Hepatocyte (in vitro differentiated cells): ENCODE results near the gene FADS3. TPM values are rescaled to one million over a fixed set of nuclear protein-coding genes. Genes with fewer than 3 reads are reported as not detected.

Experiments
- DNase-seq: peaks from one replicate; pipeline ENCODE4 v3.0.0-alpha.2; 2016; ENCODE audit warnings: low spot score
- H2AFZ ChIP-seq: fragments of 200-600 bp; sonication (generic); 2 replicates; pipeline ENCODE4 v1.6.0; 2016; ENCODE audit warnings: antibody characterized with exemption, mild to moderate bottlenecking
- H3K27ac ChIP-seq: fragments of 200-600 bp; sonication (generic); 2 replicates; pipeline ENCODE4 v1.5.1; 2016; ENCODE audit warnings: mild to moderate bottlenecking
- H3K27me3 ChIP-seq: fragments of 200-600 bp; sonication (generic); 2 replicates; pipeline ENCODE4 v1.6.1; 2016
- H3K36me3 ChIP-seq: fragments of 200-600 bp; sonication (generic); replicated peaks from 2 replicates; pipeline ENCODE4 v1.5.1; 2016; ENCODE audit warnings: low read depth; ENCODE audit not compliant: insufficient read depth
- H3K4me1 ChIP-seq: fragments of 200-600 bp; sonication (generic); 2 replicates; pipeline ENCODE4 v1.5.1; 2016; ENCODE audit warnings: mild to moderate bottlenecking, moderate library complexity; ENCODE audit not compliant: insufficient read depth
- H3K4me2 ChIP-seq: fragments of 200-600 bp; sonication (generic); 2 replicates; pipeline ENCODE4 v1.6.0; 2016
- H3K4me3 ChIP-seq: fragments of 200-600 bp; sonication (generic); 2 replicates; pipeline ENCODE4 v1.5.1; 2016; ENCODE audit warnings: mild to moderate bottlenecking
- H3K79me2 ChIP-seq: fragments of 200-600 bp; sonication (generic); 2 replicates; pipeline ENCODE4 v1.6.0; 2017; ENCODE audit warnings: mild to moderate bottlenecking
- H3K9me2 ChIP-seq: fragments of 200-600 bp; sonication (generic); replicated peaks from 2 replicates; pipeline ENCODE4 v1.6.0; 2017; ENCODE audit warnings: mild to moderate bottlenecking; ENCODE audit not compliant: insufficient read depth
- H3K9me3 ChIP-seq: fragments of 200-600 bp; sonication (generic); 2 replicates; pipeline ENCODE4 v1.5.1; 2016; ENCODE audit warnings: low read depth, mild to moderate bottlenecking
- H4K20me1 ChIP-seq: fragments of 200-600 bp; sonication (generic); 2 replicates; pipeline ENCODE4 v1.6.0; 2016; ENCODE audit warnings: mild to moderate bottlenecking; ENCODE audit not compliant: insufficient read depth, poor library complexity, severe bottlenecking
- EZH2 ChIP-seq: fragments of 200-600 bp; sonication (generic); IDR thresholded peaks from 2 replicates; pipeline ENCODE4 v1.6.1; 2016; ENCODE audit warnings: antibody characterized with exemption, mild to moderate bottlenecking, borderline replicate concordance
- EZH2phosphoT487 ChIP-seq: fragments of 200-600 bp; sonication (generic); IDR thresholded peaks from one replicate; pipeline ENCODE4 v1.6.1; 2018; ENCODE audit warnings: antibody characterized with exemption, mild to moderate bottlenecking, low read depth, moderate library complexity; ENCODE audit not compliant: unreplicated experiment, severe bottlenecking
- WGBS: methylation state at CpG from one replicate; pipeline ENCODE4 v1.1.6; 2016; ENCODE audit warnings: low lambda C conversion rate; ENCODE audit errors: missing lambda C conversion rate; 5-methylcytosine and 5-hydroxymethylcytosine counted together
- polyA plus RNA-seq: library from polyadenylated mRNA; unstranded; fragments of >200 nt; fragmentation: Nextera tagmentation; extraction: Ambion mirVana; gene quantifications from 2 replicates; pipeline ENCODE4 v1.2.1, GENCODE V29; 2016
- total RNA-seq: library from RNA; depleted of rRNA; stranded (reverse); fragments of >200 nt; gene quantifications from 2 replicates; pipeline ENCODE4 v1.2.3, GENCODE V29; 2014
- TF ChIP-seq, protein P1 (sequence below): fragments of 200-600 bp; sonication (generic); IDR thresholded peaks from 2 replicates; pipeline ENCODE4 v1.5.1; 2016; ENCODE audit warnings: antibody characterized with exemption, mild to moderate bottlenecking; ENCODE audit not compliant: poor library complexity

Gene FADS3
- total and polyA plus RNA-seq, 2 experiments from 2014 or later, result 19.4 to 37.0 TPM

DNA sequence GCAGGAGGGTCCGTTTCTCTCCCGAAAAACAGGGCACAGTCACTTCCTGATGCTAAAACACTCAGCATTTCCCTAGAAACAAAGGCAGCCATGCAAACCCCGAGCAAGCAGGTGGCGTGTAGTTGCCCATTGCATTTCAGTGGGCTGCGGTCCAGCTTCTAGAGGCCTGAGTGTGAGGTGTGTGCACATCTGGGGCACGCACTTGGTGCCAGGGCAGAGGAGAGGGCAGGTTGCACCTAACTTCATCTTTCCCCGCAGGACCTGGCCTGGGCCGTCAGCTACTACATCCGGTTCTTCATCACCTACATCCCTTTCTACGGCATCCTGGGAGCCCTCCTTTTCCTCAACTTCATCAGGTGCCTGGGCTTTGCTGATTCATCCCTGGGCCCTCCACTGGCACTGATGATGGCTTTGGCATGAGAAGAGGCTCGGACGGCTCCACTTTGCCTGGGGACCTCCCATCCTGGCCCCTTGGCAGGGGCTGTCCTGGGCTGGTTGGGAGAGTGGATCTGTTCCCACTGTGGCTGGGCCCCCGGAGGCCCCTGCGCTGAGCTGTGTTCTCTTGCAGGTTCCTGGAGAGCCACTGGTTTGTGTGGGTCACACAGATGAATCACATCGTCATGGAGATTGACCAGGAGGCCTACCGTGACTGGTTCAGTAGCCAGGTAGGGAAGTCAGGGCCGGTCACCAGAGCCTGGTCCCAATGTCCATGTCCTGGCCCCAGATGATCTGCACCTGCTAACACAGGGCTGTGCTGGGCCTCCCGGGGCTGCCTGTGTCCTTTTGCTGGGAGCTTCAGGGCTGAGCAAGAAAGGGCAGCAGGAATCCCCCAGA lies 28.4 kb downstream of the FADS3 start:
- H4K20me1 ChIP-seq, result no peaks in the 10 kb centered on the region
- H3K4me2 ChIP-seq, result no peak overlapping the region
- no peak overlapping the region for H3K27ac ChIP-seq
- no peak overlapping the region for H3K4me3 ChIP-seq
- H3K4me1 ChIP-seq, result no peaks in the 10 kb centered on the region
- DNase-seq, result no peak
- no peaks in the 10 kb centered on the region for H3K9me2 ChIP-seq
- TF ChIP-seq, protein P1, sequence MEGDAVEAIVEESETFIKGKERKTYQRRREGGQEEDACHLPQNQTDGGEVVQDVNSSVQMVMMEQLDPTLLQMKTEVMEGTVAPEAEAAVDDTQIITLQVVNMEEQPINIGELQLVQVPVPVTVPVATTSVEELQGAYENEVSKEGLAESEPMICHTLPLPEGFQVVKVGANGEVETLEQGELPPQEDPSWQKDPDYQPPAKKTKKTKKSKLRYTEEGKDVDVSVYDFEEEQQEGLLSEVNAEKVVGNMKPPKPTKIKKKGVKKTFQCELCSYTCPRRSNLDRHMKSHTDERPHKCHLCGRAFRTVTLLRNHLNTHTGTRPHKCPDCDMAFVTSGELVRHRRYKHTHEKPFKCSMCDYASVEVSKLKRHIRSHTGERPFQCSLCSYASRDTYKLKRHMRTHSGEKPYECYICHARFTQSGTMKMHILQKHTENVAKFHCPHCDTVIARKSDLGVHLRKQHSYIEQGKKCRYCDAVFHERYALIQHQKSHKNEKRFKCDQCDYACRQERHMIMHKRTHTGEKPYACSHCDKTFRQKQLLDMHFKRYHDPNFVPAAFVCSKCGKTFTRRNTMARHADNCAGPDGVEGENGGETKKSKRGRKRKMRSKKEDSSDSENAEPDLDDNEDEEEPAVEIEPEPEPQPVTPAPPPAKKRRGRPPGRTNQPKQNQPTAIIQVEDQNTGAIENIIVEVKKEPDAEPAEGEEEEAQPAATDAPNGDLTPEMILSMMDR, result no peak
- TF ChIP-seq EZH2 (no peak), EZH2phosphoT487 (no peak)
- no peaks in the 10 kb centered on the region for H3K79me2 ChIP-seq
- H3K9me3 ChIP-seq, result no peaks in the 10 kb centered on the region
- no peaks in the 10 kb centered on the region for H3K36me3 ChIP-seq
- no peaks in the 10 kb centered on the region for H3K27me3 ChIP-seq
- WGBS, result 96% methylated on average over 18 of the region's 18 CpGs
- no peak overlapping the region for H2AFZ ChIP-seq

DNA sequence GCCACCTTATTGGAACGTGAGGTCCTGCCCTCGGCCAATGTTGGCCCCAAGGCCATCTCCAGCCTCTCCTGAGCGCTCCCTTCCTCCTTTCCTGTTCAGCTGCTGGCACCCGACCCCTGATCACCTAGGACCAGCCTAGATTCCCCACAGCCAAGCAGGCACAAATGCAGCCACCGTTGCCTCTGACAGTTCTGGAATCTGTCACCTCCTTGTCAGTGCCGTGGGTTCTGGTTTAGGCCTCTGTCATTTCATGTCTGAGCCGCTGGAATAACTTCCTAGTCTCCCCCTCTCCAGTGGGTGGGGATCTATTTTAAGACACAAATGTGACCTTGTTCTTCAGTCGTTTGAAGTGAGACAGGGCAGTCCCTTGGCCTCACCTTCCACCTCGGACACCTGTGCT lies 29.7 kb downstream of the FADS3 start:
- 73% methylated on average over 9 of the region's 9 CpGs for WGBS
- no peak overlapping the region for H3K27ac ChIP-seq

DNA sequence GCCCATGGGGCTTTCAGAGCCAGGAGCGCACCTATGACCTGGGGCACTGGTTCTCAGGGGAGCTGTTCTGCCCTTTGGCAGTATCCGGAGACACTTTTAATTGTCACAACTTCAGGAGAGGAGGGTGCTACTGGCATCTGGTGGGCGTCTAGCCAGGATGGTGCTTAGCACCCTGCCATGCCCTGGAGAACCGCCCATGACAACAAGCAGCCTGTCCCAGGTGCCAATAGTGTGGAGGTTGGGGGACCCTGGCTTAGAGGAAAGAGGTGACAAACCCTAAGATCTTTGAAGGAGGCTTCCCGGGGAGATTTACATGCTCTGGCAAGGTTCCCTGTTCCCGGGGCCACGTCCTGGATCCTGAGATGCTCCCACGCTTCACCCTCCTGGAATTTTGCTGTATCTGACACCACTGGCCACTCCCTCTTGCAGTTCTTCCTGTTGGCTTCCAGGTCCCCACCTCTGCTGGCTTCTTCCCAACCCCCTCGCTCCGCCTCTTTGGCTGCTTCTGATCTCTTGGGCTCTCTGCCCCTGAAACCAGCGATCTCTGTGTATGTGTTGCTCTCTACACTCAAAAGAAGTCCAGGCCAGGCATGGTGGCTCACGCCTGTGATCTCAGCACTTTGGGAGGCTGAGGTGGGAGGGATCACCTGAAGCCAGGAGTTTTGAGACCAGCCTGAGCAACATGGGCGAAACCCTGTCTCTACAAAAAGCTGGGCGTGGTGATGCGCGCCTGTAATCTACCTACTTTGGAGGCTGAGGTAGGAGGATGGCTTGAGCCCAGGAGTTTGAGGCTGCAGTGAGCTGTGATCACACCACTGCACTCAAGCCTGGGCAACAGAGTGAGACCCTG lies 31.1 kb downstream of the FADS3 start:
- Histone ChIP-seq H3K4me1 (no peaks in the 10 kb centered on the region), H2AFZ (no peak overlapping the region), H3K36me3 (no peaks in the 10 kb centered on the region), H3K27me3 (no peaks in the 10 kb centered on the region), H3K79me2 (no peaks in the 10 kb centered on the region), H4K20me1 (no peaks in the 10 kb centered on the region), H3K27ac (no peak overlapping the region), H3K4me2 (no peak overlapping the region), H3K9me3 (no peaks in the 10 kb centered on the region), H3K4me3 (no peak overlapping the region), H3K9me2 (no peaks in the 10 kb centered on the region)
- DNase-seq, result no peak
- TF ChIP-seq, protein P1, result no peak
- TF ChIP-seq EZH2 (no peak), EZH2phosphoT487 (no peak)
- WGBS, result 97% methylated on average over 16 of the region's 16 CpGs

More for the DNA sequence above, 29.7 kb downstream of the FADS3 start:
- Histone ChIP-seq H3K4me2 (no peak overlapping the region), H3K36me3 (no peaks in the 10 kb centered on the region), H3K79me2 (no peaks in the 10 kb centered on the region), H3K4me3 (no peak overlapping the region), H3K9me2 (no peaks in the 10 kb centered on the region), H3K9me3 (no peaks in the 10 kb centered on the region), H3K4me1 (no peaks in the 10 kb centered on the region), H4K20me1 (no peaks in the 10 kb centered on the region), H2AFZ (no peak overlapping the region), H3K27me3 (no peaks in the 10 kb centered on the region)
- no peak for DNase-seq
- TF ChIP-seq EZH2 (no peak), EZH2phosphoT487 (no peak)
- TF ChIP-seq, protein P1, result no peak
